ENCODE data around the gene MARCHF11. TPM values are rescaled to one million over a fixed set of nuclear protein-coding genes. Genes with fewer than 3 reads are reported as not detected.

Gene MARCHF11
- polyA plus RNA-seq (2013, experiment 1 of 2): not detected
- polyA plus RNA-seq (2013, experiment 2 of 2): not detected

- peak within 1 kb of the TSS; percentile 90 for H3K4me2 ChIP-seq (ENCODE audit: low read length, poor library complexity, severe bottlenecking)
- no peak within 1 kb of the TSS for H4K8ac ChIP-seq (ENCODE audit: low read length)
- peaks cover 28 to 44% of the 10 kb centered on the region in 2 experiments for H3K27me3 ChIP-seq (ENCODE audit: control insufficient read depth in 1 of 2, insufficient read depth in 1 of 2, low read length in 2 of 2)
- H3K14ac ChIP-seq (ENCODE audit: low read length in 2 of 2): no peak within 1 kb of the TSS
- H3K27ac ChIP-seq (ENCODE audit: low read length, poor library complexity, severe bottlenecking): no peak within 1 kb of the TSS
- DNase-seq: no peak
- no peak within 1 kb of the TSS for H2AK5ac ChIP-seq (ENCODE audit: low read length, severe bottlenecking)
- peak within 1 kb of the TSS; percentile 14 for H2AFZ ChIP-seq (ENCODE audit: low read depth, low read length)
- no peak within 1 kb of the TSS for H2BK12ac ChIP-seq (ENCODE audit: low read length in 2 of 2)
- peaks cover 4% of the 10 kb centered on the region for H3K9me3 ChIP-seq (ENCODE audit: control insufficient read depth, low read length)
- H3K4ac ChIP-seq (ENCODE audit: low read depth in 1 of 2, low read length in 2 of 2): no peak within 1 kb of the TSS
- H3K9ac ChIP-seq (ENCODE audit: low read length): no peak within 1 kb of the TSS
- H2BK5ac ChIP-seq (ENCODE audit: low read depth, low read length, poor library complexity, severe bottlenecking): no peak within 1 kb of the TSS
- no peak within 1 kb of the TSS for H3K23ac ChIP-seq (ENCODE audit: low read length in 2 of 2)
- peaks cover 11% of the 10 kb centered on the region for H3K4me1 ChIP-seq (ENCODE audit: control insufficient read depth, insufficient read depth, low read depth, low read length)
- H3K79me1 ChIP-seq (replicated peaks; ENCODE audit: low read length, poor library complexity, severe bottlenecking): no peaks in the 10 kb centered on the region
- no peak within 1 kb of the TSS for H2BK120ac ChIP-seq (ENCODE audit: low read depth, low read length)
- H3K36me3 ChIP-seq (ENCODE audit: control insufficient read depth in 1 of 2, insufficient read depth in 2 of 2, low read depth in 1 of 2, low read length in 2 of 2): no peaks in the 10 kb centered on the region
- no peak within 1 kb of the TSS for H4K91ac ChIP-seq (ENCODE audit: low read length)
- WGBS: no CpG with 5 or more reads among the region's 59 CpGs
- H2BK15ac ChIP-seq (ENCODE audit: low read depth, poor library complexity, severe bottlenecking): no peak within 1 kb of the TSS
- H3K4me3 ChIP-seq (ENCODE audit: insufficient read depth in 1 of 2, low read depth in 1 of 2, low read length in 2 of 2): peak within 1 kb of the TSS in 1 of 2 experiments; percentile 47
- no peak within 1 kb of the TSS for H3K18ac ChIP-seq (ENCODE audit: low read depth in 1 of 2, low read length in 2 of 2)
These were observed at the start of gene MARCHF11 for GRCh38 chr5:16179511-16179935. Gene MARCHF11, minus strand, starts transcription at chr5:16179791. Its CDS starts 216 bp downstream, at chr5:16179575.

- Histone ChIP-seq H3K4me1 (ENCODE audit: control insufficient read depth, insufficient read depth, low read depth, low read length) (no peaks in the 10 kb centered on the region), H2BK120ac (ENCODE audit: low read depth, low read length) (no peak overlapping the region), H3K27me3 (ENCODE audit: control insufficient read depth in 1 of 2, insufficient read depth in 1 of 2, low read length in 2 of 2) (no peaks in the 10 kb centered on the region), H2BK5ac (ENCODE audit: low read depth, low read length, poor library complexity, severe bottlenecking) (no peak overlapping the region), H3K27ac (ENCODE audit: low read length, poor library complexity, severe bottlenecking) (no peak overlapping the region), H4K91ac (ENCODE audit: low read length) (no peak overlapping the region), H3K79me1 (replicated peaks; ENCODE audit: low read length, poor library complexity, severe bottlenecking) (no peaks in the 10 kb centered on the region), H2AFZ (ENCODE audit: low read depth, low read length) (no peak overlapping the region), H2BK15ac (ENCODE audit: low read depth, poor library complexity, severe bottlenecking) (no peak overlapping the region), H2AK5ac (ENCODE audit: low read length, severe bottlenecking) (no peak overlapping the region), H3K18ac (ENCODE audit: low read depth in 1 of 2, low read length in 2 of 2) (no peak overlapping the region), H3K4ac (ENCODE audit: low read depth in 1 of 2, low read length in 2 of 2) (no peak overlapping the region), H3K9ac (ENCODE audit: low read length) (no peak overlapping the region), H4K8ac (ENCODE audit: low read length) (no peak overlapping the region), H3K23ac (ENCODE audit: low read length in 2 of 2) (no peak overlapping the region), H2BK12ac (ENCODE audit: low read length in 2 of 2) (no peak overlapping the region), H3K4me3 (ENCODE audit: insufficient read depth in 1 of 2, low read depth in 1 of 2, low read length in 2 of 2) (no peak overlapping the region), H3K9me3 (ENCODE audit: control insufficient read depth, low read length) (peaks cover 6% of the 10 kb centered on the region), H3K36me3 (ENCODE audit: control insufficient read depth in 1 of 2, insufficient read depth in 2 of 2, low read depth in 1 of 2, low read length in 2 of 2) (no peaks in the 10 kb centered on the region), H3K4me2 (ENCODE audit: low read length, poor library complexity, severe bottlenecking) (no peak overlapping the region), H3K14ac (ENCODE audit: low read length in 2 of 2) (no peak overlapping the region)
- no peak for DNase-seq
- 85% methylated on average over 5 of the region's 5 CpGs for WGBS
These were observed 46.3 kb upstream of the MARCHF11 start for GRCh38 chr5:16225927-16226326.

GRCh38 chr5:16192311-16192710, 12.7 kb upstream of the MARCHF11 start:
- no peak overlapping the region for H3K4me3 ChIP-seq (ENCODE audit: insufficient read depth in 1 of 2, low read depth in 1 of 2, low read length in 2 of 2)
- H4K8ac ChIP-seq (ENCODE audit: low read length): no peak overlapping the region
- H3K18ac ChIP-seq (ENCODE audit: low read depth in 1 of 2, low read length in 2 of 2): no peak overlapping the region
- H3K9ac ChIP-seq (ENCODE audit: low read length): no peak overlapping the region
- H3K23ac ChIP-seq (ENCODE audit: low read length in 2 of 2): no peak overlapping the region
- no peak overlapping the region for H3K27ac ChIP-seq (ENCODE audit: low read length, poor library complexity, severe bottlenecking)
- 53% methylated on average over 5 of the region's 5 CpGs for WGBS
- H3K79me1 ChIP-seq (replicated peaks; ENCODE audit: low read length, poor library complexity, severe bottlenecking): no peaks in the 10 kb centered on the region
- no peak overlapping the region for H4K91ac ChIP-seq (ENCODE audit: low read length)
- no peaks in the 10 kb centered on the region for H3K9me3 ChIP-seq (ENCODE audit: control insufficient read depth, low read length)
- H3K27me3 ChIP-seq (ENCODE audit: control insufficient read depth in 1 of 2, insufficient read depth in 1 of 2, low read length in 2 of 2): no peaks in the 10 kb centered on the region
- no peak overlapping the region for H3K4ac ChIP-seq (ENCODE audit: low read depth in 1 of 2, low read length in 2 of 2)
- no peak overlapping the region for H2AK5ac ChIP-seq (ENCODE audit: low read length, severe bottlenecking)
- no peak for DNase-seq
- no peak overlapping the region for H3K14ac ChIP-seq (ENCODE audit: low read length in 2 of 2)
- H2BK5ac ChIP-seq (ENCODE audit: low read depth, low read length, poor library complexity, severe bottlenecking): no peak overlapping the region
- H2AFZ ChIP-seq (ENCODE audit: low read depth, low read length): no peak overlapping the region
- no peak overlapping the region for H2BK120ac ChIP-seq (ENCODE audit: low read depth, low read length)
- no peak overlapping the region for H2BK15ac ChIP-seq (ENCODE audit: low read depth, poor library complexity, severe bottlenecking)
- H3K4me2 ChIP-seq (ENCODE audit: low read length, poor library complexity, severe bottlenecking): no peak overlapping the region
- no peak overlapping the region for H2BK12ac ChIP-seq (ENCODE audit: low read length in 2 of 2)
- H3K4me1 ChIP-seq (ENCODE audit: control insufficient read depth, insufficient read depth, low read depth, low read length): no peaks in the 10 kb centered on the region
- no peaks in the 10 kb centered on the region for H3K36me3 ChIP-seq (ENCODE audit: control insufficient read depth in 1 of 2, insufficient read depth in 2 of 2, low read depth in 1 of 2, low read length in 2 of 2)

- Histone ChIP-seq H3K79me1 (replicated peaks; ENCODE audit: low read length, poor library complexity, severe bottlenecking) (no peaks in the 10 kb centered on the region), H3K4me1 (ENCODE audit: control insufficient read depth, insufficient read depth, low read depth, low read length) (peaks cover 11% of the 10 kb centered on the region), H3K36me3 (ENCODE audit: control insufficient read depth in 1 of 2, insufficient read depth in 2 of 2, low read depth in 1 of 2, low read length in 2 of 2) (no peaks in the 10 kb centered on the region), H3K4ac (ENCODE audit: low read depth in 1 of 2, low read length in 2 of 2) (no peak overlapping the region), H4K8ac (ENCODE audit: low read length) (no peak overlapping the region), H3K4me2 (ENCODE audit: low read length, poor library complexity, severe bottlenecking) (no peak overlapping the region), H2AFZ (ENCODE audit: low read depth, low read length) (no peak overlapping the region), H3K23ac (ENCODE audit: low read length in 2 of 2) (no peak overlapping the region), H3K27ac (ENCODE audit: low read length, poor library complexity, severe bottlenecking) (no peak overlapping the region), H2BK15ac (ENCODE audit: low read depth, poor library complexity, severe bottlenecking) (no peak overlapping the region), H2AK5ac (ENCODE audit: low read length, severe bottlenecking) (no peak overlapping the region), H3K9ac (ENCODE audit: low read length) (no peak overlapping the region), H3K4me3 (ENCODE audit: insufficient read depth in 1 of 2, low read depth in 1 of 2, low read length in 2 of 2) (no peak overlapping the region), H4K91ac (ENCODE audit: low read length) (no peak overlapping the region), H2BK5ac (ENCODE audit: low read depth, low read length, poor library complexity, severe bottlenecking) (no peak overlapping the region), H3K14ac (ENCODE audit: low read length in 2 of 2) (no peak overlapping the region), H2BK120ac (ENCODE audit: low read depth, low read length) (no peak overlapping the region), H2BK12ac (ENCODE audit: low read length in 2 of 2) (no peak overlapping the region), H3K27me3 (ENCODE audit: control insufficient read depth in 1 of 2, insufficient read depth in 1 of 2, low read length in 2 of 2) (peaks cover 28 to 44% of the 10 kb centered on the region in 2 experiments), H3K9me3 (ENCODE audit: control insufficient read depth, low read length) (peaks cover 4% of the 10 kb centered on the region), H3K18ac (ENCODE audit: low read depth in 1 of 2, low read length in 2 of 2) (no peak overlapping the region)
- WGBS: 43% methylated on average over 7 of the region's 7 CpGs
- DNase-seq: no peak
These were observed 1.1 kb upstream of the MARCHF11 start for GRCh38 chr5:16180789-16181082.
